ENCODE data around the gene KRT78.
"Not testable (repeated sequence)": the region's sequence is repeated elsewhere in the genome, so short reads cannot be mapped to it uniquely, and the experiment has no call there.

Gene KRT78

GRCh38 chr12:52860102-52860823, 11.5 kb upstream of the KRT78 start:
- no peak overlapping the region for H3K27ac Mint-ChIP-seq
- H3K4me3 Mint-ChIP-seq, result no peak overlapping the region
- DNase-seq, result no peak
- no peaks in the 10 kb centered on the region for H3K27me3 Mint-ChIP-seq
- H3K4me1 Mint-ChIP-seq (ENCODE audit: low read depth), result peaks cover 2% of the 10 kb centered on the region
- no peaks in the 10 kb centered on the region for H3K36me3 Mint-ChIP-seq (ENCODE audit: low read depth)
- H3K9me3 Mint-ChIP-seq, result no peaks in the 10 kb centered on the region

- H3K27ac Mint-ChIP-seq, result no peak overlapping the region
- no peaks in the 10 kb centered on the region for H3K36me3 Mint-ChIP-seq (ENCODE audit: low read depth)
- H3K9me3 Mint-ChIP-seq, result no peaks in the 10 kb centered on the region
- peaks cover 2% of the 10 kb centered on the region for H3K4me1 Mint-ChIP-seq (ENCODE audit: low read depth)
- no peaks in the 10 kb centered on the region for H3K27me3 Mint-ChIP-seq
- DNase-seq, result no peak
- no peak overlapping the region for H3K4me3 Mint-ChIP-seq
Observed at GRCh38 chr12:52857500-52857899, 8.7 kb upstream of the KRT78 start.

- DNase-seq, result no peak
- Mint-ChIP-seq H3K27me3 (no peaks in the 10 kb centered on the region), H3K4me3 (no peak overlapping the region), H3K4me1 (ENCODE audit: low read depth) (peaks cover 2% of the 10 kb centered on the region), H3K9me3 (no peaks in the 10 kb centered on the region), H3K36me3 (ENCODE audit: low read depth) (no peaks in the 10 kb centered on the region), H3K27ac (no peak overlapping the region)
Observed at GRCh38 chr12:52856787-52857186, 8.0 kb upstream of the KRT78 start.

- H3K27ac Mint-ChIP-seq; H3K36me3 Mint-ChIP-seq (ENCODE audit: low read depth); H3K4me3 Mint-ChIP-seq; H3K9me3 Mint-ChIP-seq; H3K27me3 Mint-ChIP-seq; H3K4me1 Mint-ChIP-seq (ENCODE audit: low read depth); DNase-seq: not testable (repeated sequence)
Observed at GRCh38 chr12:52856077-52856476, 7.3 kb upstream of the KRT78 start.

- DNase-seq, result no peak
- H3K9me3 Mint-ChIP-seq, result no peaks in the 10 kb centered on the region
- H3K36me3 Mint-ChIP-seq (ENCODE audit: low read depth), result no peaks in the 10 kb centered on the region
- no peak overlapping the region for H3K27ac Mint-ChIP-seq
- peaks cover 3% of the 10 kb centered on the region for H3K27me3 Mint-ChIP-seq
- H3K4me3 Mint-ChIP-seq, result no peak overlapping the region
- H3K4me1 Mint-ChIP-seq (ENCODE audit: low read depth), result peaks cover 6% of the 10 kb centered on the region
Observed at GRCh38 chr12:52851787-52852186, 3.0 kb upstream of the KRT78 start.

GRCh38 chr12:52850681-52851080, 1.9 kb upstream of the KRT78 start:
- DNase-seq, result no peak
- Mint-ChIP-seq H3K4me3 (no peak overlapping the region), H3K4me1 (ENCODE audit: low read depth) (peaks cover 6% of the 10 kb centered on the region), H3K27me3 (peaks cover 3% of the 10 kb centered on the region), H3K27ac (no peak overlapping the region), H3K36me3 (ENCODE audit: low read depth) (no peaks in the 10 kb centered on the region), H3K9me3 (no peaks in the 10 kb centered on the region)

GRCh38 chr12:52849511-52849910, 717 bp upstream of the KRT78 start:
- H3K9me3 Mint-ChIP-seq, result no peaks in the 10 kb centered on the region
- DNase-seq, result no peak
- H3K36me3 Mint-ChIP-seq (ENCODE audit: low read depth), result no peaks in the 10 kb centered on the region
- no peak overlapping the region for H3K4me3 Mint-ChIP-seq
- H3K4me1 Mint-ChIP-seq (ENCODE audit: low read depth), result peaks cover 4% of the 10 kb centered on the region
- peaks cover 3% of the 10 kb centered on the region for H3K27me3 Mint-ChIP-seq
- no peak overlapping the region for H3K27ac Mint-ChIP-seq

GRCh38 chr12:52847335-52848102, 1.3 kb downstream of the KRT78 start:
- Mint-ChIP-seq H3K4me1 (ENCODE audit: low read depth) (peaks cover 4% of the 10 kb centered on the region), H3K36me3 (ENCODE audit: low read depth) (no peaks in the 10 kb centered on the region), H3K27ac (no peak overlapping the region), H3K9me3 (no peaks in the 10 kb centered on the region), H3K27me3 (peaks cover 3% of the 10 kb centered on the region), H3K4me3 (no peak overlapping the region)
- DNase-seq, result no peak

GRCh38 chr12:52846356-52846970, 2.3 kb downstream of the KRT78 start:
- DNase-seq, result no peak
- no peaks in the 10 kb centered on the region for H3K9me3 Mint-ChIP-seq
- peaks cover 9% of the 10 kb centered on the region for H3K4me1 Mint-ChIP-seq (ENCODE audit: low read depth)
- H3K27ac Mint-ChIP-seq, result no peak overlapping the region
- H3K27me3 Mint-ChIP-seq, result peaks cover 2% of the 10 kb centered on the region
- H3K36me3 Mint-ChIP-seq (ENCODE audit: low read depth), result no peaks in the 10 kb centered on the region
- no peak overlapping the region for H3K4me3 Mint-ChIP-seq

GRCh38 chr12:52845946-52846345, 2.8 kb downstream of the KRT78 start:
- H3K27me3 Mint-ChIP-seq, result no peaks in the 10 kb centered on the region
- no peaks in the 10 kb centered on the region for H3K9me3 Mint-ChIP-seq
- DNase-seq, result no peak
- H3K27ac Mint-ChIP-seq, result no peak overlapping the region
- no peaks in the 10 kb centered on the region for H3K36me3 Mint-ChIP-seq (ENCODE audit: low read depth)
- no peak overlapping the region for H3K4me3 Mint-ChIP-seq
- H3K4me1 Mint-ChIP-seq (ENCODE audit: low read depth), result peaks cover 9% of the 10 kb centered on the region

- Mint-ChIP-seq H3K27ac (no peak overlapping the region), H3K36me3 (ENCODE audit: low read depth) (no peaks in the 10 kb centered on the region), H3K4me3 (no peak overlapping the region), H3K27me3 (no peaks in the 10 kb centered on the region), H3K9me3 (no peaks in the 10 kb centered on the region), H3K4me1 (ENCODE audit: low read depth) (peaks cover 9% of the 10 kb centered on the region)
- DNase-seq, result no peak
Observed at GRCh38 chr12:52844386-52844785, 4.4 kb downstream of the KRT78 start.

GRCh38 chr12:52839436-52840105, 9.2 kb downstream of the KRT78 start:
- H3K27me3 Mint-ChIP-seq, result no peaks in the 10 kb centered on the region
- H3K9me3 Mint-ChIP-seq, result no peaks in the 10 kb centered on the region
- no peak overlapping the region for H3K4me3 Mint-ChIP-seq
- peaks cover 45% of the 10 kb centered on the region for H3K4me1 Mint-ChIP-seq (ENCODE audit: low read depth)
- H3K36me3 Mint-ChIP-seq (ENCODE audit: low read depth), result no peaks in the 10 kb centered on the region
- H3K27ac Mint-ChIP-seq, result no peak overlapping the region
- no peak for DNase-seq

GRCh38 chr12:52838609-52839435, 10.0 kb downstream of the KRT78 start:
- H3K36me3 Mint-ChIP-seq (ENCODE audit: low read depth), result no peaks in the 10 kb centered on the region
- H3K4me1 Mint-ChIP-seq (ENCODE audit: low read depth), result peaks cover 46% of the 10 kb centered on the region
- no peak overlapping the region for H3K4me3 Mint-ChIP-seq
- DNase-seq, result no peak
- no peaks in the 10 kb centered on the region for H3K27me3 Mint-ChIP-seq
- H3K27ac Mint-ChIP-seq, result no peak overlapping the region
- no peaks in the 10 kb centered on the region for H3K9me3 Mint-ChIP-seq

Measured in activated T-cell treated with anti-CD3 and anti-CD28 coated beads, Interleukin-2, amount 50 U/mL, for 24 hours (primary cell).